RWPE2 (cell line): ENCODE results near the gene DDX41.

Experiments
- ATAC-seq: fragments of 200-7000 bp; cut with Tn5 transposase; 3 replicates; pipeline ENCODE4 v1.9.1; 2021; ENCODE audit warnings: low read depth
- DNase-seq: peaks from one replicate; pipeline ENCODE4 v3.0.0-alpha.2; 2020; ENCODE audit warnings: low spot score
- H3K27ac ChIP-seq: fragments of 450-650 bp; 2 replicates; pipeline ENCODE4 v1.5.1; 2017; ENCODE audit warnings: mild to moderate bottlenecking; ENCODE audit not compliant: poor library complexity, severe bottlenecking
- H3K27me3 ChIP-seq: fragments of 250-450 bp; sonication (Bioruptor Pico); 2 replicates; pipeline ENCODE4 v1.5.1; 2021; ENCODE audit warnings: mild to moderate bottlenecking, moderate library complexity; ENCODE audit not compliant: insufficient read depth, poor library complexity, severe bottlenecking
- H3K36me3 ChIP-seq: fragments of 250-450 bp; sonication (Bioruptor Pico); 2 replicates; pipeline ENCODE4 v1.5.1; 2020; ENCODE audit warnings: low read depth, mild to moderate bottlenecking, moderate library complexity
- H3K4me1 ChIP-seq: fragments of 250-450 bp; sonication (Bioruptor Pico); 2 replicates; pipeline ENCODE4 v1.5.1; 2021; ENCODE audit warnings: mild to moderate bottlenecking, moderate library complexity; ENCODE audit not compliant: insufficient read depth, poor library complexity, severe bottlenecking
- H3K4me3 ChIP-seq: fragments of 250-450 bp; sonication (Bioruptor Pico); 2 replicates; pipeline ENCODE4 v1.5.1; 2021; ENCODE audit warnings: mild to moderate bottlenecking, moderate library complexity; ENCODE audit not compliant: severe bottlenecking
- H3K9me3 ChIP-seq: fragments of 250-450 bp; sonication (Bioruptor Pico); 2 replicates; pipeline ENCODE4 v1.5.1; 2021; ENCODE audit warnings: mild to moderate bottlenecking, moderate library complexity; ENCODE audit not compliant: severe bottlenecking
- CTCF ChIP-seq: fragments of 450-650 bp; IDR thresholded peaks from one replicate; pipeline ENCODE4 v1.5.1; 2017; ENCODE audit warnings: mild to moderate bottlenecking, moderate library complexity; ENCODE audit not compliant: poor library complexity, severe bottlenecking

The DDX41 gene

GRCh38 chr5:177503351-177504085 is 13.2 kb downstream of the DDX41 start:
- no peak overlapping the region for H3K4me3 ChIP-seq
- no peak overlapping the region for H3K27ac ChIP-seq
- DNase-seq (no peak), ATAC-seq (no peak)
- TF ChIP-seq CTCF, result no peak
- no peaks in the 10 kb centered on the region for H3K4me1 ChIP-seq
- no peaks in the 10 kb centered on the region for H3K27me3 ChIP-seq
- H3K9me3 ChIP-seq, result no peaks in the 10 kb centered on the region
- H3K36me3 ChIP-seq, result no peaks in the 10 kb centered on the region

GRCh38 chr5:177502886-177503285 is 13.9 kb downstream of the DDX41 start:
- H3K27me3 ChIP-seq, result no peaks in the 10 kb centered on the region
- H3K9me3 ChIP-seq, result no peaks in the 10 kb centered on the region
- H3K4me3 ChIP-seq, result no peak overlapping the region
- H3K36me3 ChIP-seq, result no peaks in the 10 kb centered on the region
- H3K27ac ChIP-seq, result no peak overlapping the region
- ATAC-seq (no peak), DNase-seq (no peak)
- H3K4me1 ChIP-seq, result no peaks in the 10 kb centered on the region
- no peak for TF ChIP-seq CTCF

GRCh38 chr5:177501874-177502678 is 14.7 kb downstream of the DDX41 start:
- DNase-seq (no peak), ATAC-seq (no peak)
- Histone ChIP-seq H3K27ac (no peak overlapping the region), H3K27me3 (no peaks in the 10 kb centered on the region), H3K4me3 (no peak overlapping the region), H3K36me3 (no peaks in the 10 kb centered on the region), H3K9me3 (no peaks in the 10 kb centered on the region), H3K4me1 (no peaks in the 10 kb centered on the region)
- no peak for TF ChIP-seq CTCF

GRCh38 chr5:177500685-177501522 is 15.9 kb downstream of the DDX41 start:
- TF ChIP-seq CTCF, result peak; percentile 99
- H3K4me1 ChIP-seq, result peaks cover 3% of the 10 kb centered on the region
- ATAC-seq, result peak; percentile 44

More at GRCh38 chr5:177500685-177501522, 15.9 kb downstream of the DDX41 start:
- H3K4me3 ChIP-seq, result no peak overlapping the region
- H3K27me3 ChIP-seq, result no peaks in the 10 kb centered on the region
- H3K36me3 ChIP-seq, result peaks cover 6% of the 10 kb centered on the region
- no peak overlapping the region for H3K27ac ChIP-seq
- peak; percentile 93 for DNase-seq
- H3K9me3 ChIP-seq, result no peaks in the 10 kb centered on the region
